ENCODE results near the gene SIRT7. TPM values are rescaled to one million over a fixed set of nuclear protein-coding genes. Genes with fewer than 3 reads are reported as not detected.

SIRT7 gene
- total RNA-seq, 6 experiments from 2014 or later, result 7.4 to 15.0 (median 12.2) TPM

GRCh38 chr17:81906476-81907218 lies 11.3 kb downstream of the SIRT7 start:
- ATAC-seq (no peak), DNase-seq (peak in 1 of 3 donors; percentile 47)
- Histone ChIP-seq H3K27me3 (no peaks in the 10 kb centered on the region), H3K36me3 (peaks cover 0 to 55% (median 21%) of the 10 kb centered on the region in 4 donors), H3K4me1 (peaks cover 0 to 39% (median 8%) of the 10 kb centered on the region in 4 donors), H3K4me3 (no peak overlapping the region), H3K27ac (no peak overlapping the region), H3K9me3 (no peaks in the 10 kb centered on the region)
- no CpG with 5 or more reads among the region's 15 CpGs for WGBS (ENCODE audit: insufficient coverage, low coverage, low lambda C conversion rate, missing lambda C conversion rate)
- intact Hi-C loops (cut with DNase I), result no loop called here
- no peak for TF ChIP-seq CTCF (IDR thresholded peaks at IDR 0.05)
- no peak for TF ChIP-seq POLR2A (IDR thresholded peaks at IDR 0.05)

- H3K4me3 ChIP-seq, result no peak overlapping the region
- DNase-seq (peak in 1 of 3 donors; percentile 50), ATAC-seq (no peak)
- no peak for TF ChIP-seq POLR2A (IDR thresholded peaks at IDR 0.05)
- no peak for TF ChIP-seq CTCF (IDR thresholded peaks at IDR 0.05)
- no peaks in the 10 kb centered on the region for H3K27me3 ChIP-seq
- intact Hi-C loops (cut with DNase I), result no loop called here
- peaks cover 0 to 44% (median 8%) of the 10 kb centered on the region in 4 donors for H3K4me1 ChIP-seq
- no CpG with 5 or more reads among the region's 10 CpGs for WGBS (ENCODE audit: insufficient coverage, low coverage, low lambda C conversion rate, missing lambda C conversion rate)
- no peaks in the 10 kb centered on the region for H3K9me3 ChIP-seq
- H3K36me3 ChIP-seq, result peaks cover 0 to 55% (median 21%) of the 10 kb centered on the region in 4 donors
- no peak overlapping the region for H3K27ac ChIP-seq
Observed at GRCh38 chr17:81905993-81906392, 12.0 kb downstream of the SIRT7 start.

GRCh38 chr17:81905424-81905875 lies 12.5 kb downstream of the SIRT7 start:
- 87% methylated on average over 3 of the region's 16 CpGs for WGBS (ENCODE audit: insufficient coverage, low coverage, low lambda C conversion rate, missing lambda C conversion rate)
- Histone ChIP-seq H3K27me3 (no peaks in the 10 kb centered on the region), H3K27ac (no peak overlapping the region), H3K36me3 (peaks cover 0 to 55% (median 21%) of the 10 kb centered on the region in 4 donors), H3K4me3 (no peak overlapping the region), H3K9me3 (no peaks in the 10 kb centered on the region), H3K4me1 (peaks cover 0 to 44% (median 8%) of the 10 kb centered on the region in 4 donors)
- intact Hi-C loops (cut with DNase I), result no loop called here
- no peak for TF ChIP-seq POLR2A (IDR thresholded peaks at IDR 0.05)
- TF ChIP-seq CTCF (IDR thresholded peaks at IDR 0.05), result no peak
- peak in 1 of 3 donors; percentile 46 for DNase-seq
- no peak for ATAC-seq

GRCh38 chr17:81904600-81905423 lies 13.2 kb downstream of the SIRT7 start:
- 100% methylated on average over 3 of the region's 28 CpGs for WGBS (ENCODE audit: insufficient coverage, low coverage, low lambda C conversion rate, missing lambda C conversion rate)
- Histone ChIP-seq H3K9me3 (no peaks in the 10 kb centered on the region), H3K4me3 (no peak overlapping the region), H3K27ac (no peak overlapping the region), H3K27me3 (no peaks in the 10 kb centered on the region), H3K4me1 (peaks cover 0 to 38% (median 8%) of the 10 kb centered on the region in 4 donors), H3K36me3 (peaks cover 0 to 55% (median 21%) of the 10 kb centered on the region in 4 donors)
- TF ChIP-seq POLR2A (IDR thresholded peaks at IDR 0.05) (no peak), CTCF (IDR thresholded peaks at IDR 0.05) (no peak)
- ATAC-seq, result no peak
- no peak for DNase-seq
- intact Hi-C loops (cut with DNase I), result no loop called here
